NT2/D1 (cell line): Measurements from ENCODE around the gene OSBPL6.

ENCODE experiments used
- YY1 ChIP-seq: IDR thresholded peaks from 2 replicates; pipeline ENCODE4 v1.6.1; 2011; ENCODE audit not compliant: insufficient read length, insufficient read depth
- ZNF274 ChIP-seq: IDR thresholded peaks from 2 replicates; pipeline ENCODE4 v1.6.1; 2011; ENCODE audit warnings: mild to moderate bottlenecking, low read depth, low read length

DNA sequence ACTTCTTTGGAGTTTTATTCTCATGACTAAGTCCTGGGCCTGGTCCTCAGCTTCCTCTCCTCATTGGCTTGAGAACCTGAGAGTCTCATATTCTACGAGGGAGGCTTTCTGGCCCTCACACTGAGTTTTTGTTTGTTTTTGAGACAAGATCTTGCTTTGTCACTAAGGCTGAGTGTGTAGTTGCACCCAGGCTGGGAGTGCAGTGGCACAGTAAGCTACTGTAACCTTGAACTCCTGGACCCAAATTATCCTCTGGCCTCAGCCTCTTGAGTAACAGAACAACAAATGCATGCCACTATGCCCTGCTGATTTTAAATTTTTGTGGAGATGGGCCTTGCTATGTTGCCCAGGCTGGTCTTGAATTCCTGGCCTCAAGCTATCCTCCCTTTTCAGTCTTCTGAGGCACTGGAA, 234.1 kb downstream of the OSBPL6 start:
- TF ChIP-seq ZNF274 (no peak), YY1 (no peak)
